Stimulated activated CD8-positive, alpha-beta memory T cell treated with anti-CD3 and anti-CD28 coated beads, Interleukin-12 subunit alpha, Interleukin-12 subunit beta, amount 100 ng/mL, for 1 hour (primary cell): Measurements from ENCODE around the gene IL20RB.
A peak's percentile ranks its signal among the peaks of the same experiment; 100 is the strongest.
"Not testable (repeated sequence)": the region's sequence is repeated elsewhere in the genome, so short reads cannot be mapped to it uniquely, and the experiment has no call there.

Experiments used
- DNase-seq: peaks from one replicate; pipeline ENCODE4 v3.0.0-alpha.2; 2020; ENCODE audit warnings: low read depth

Gene IL20RB

DNA sequence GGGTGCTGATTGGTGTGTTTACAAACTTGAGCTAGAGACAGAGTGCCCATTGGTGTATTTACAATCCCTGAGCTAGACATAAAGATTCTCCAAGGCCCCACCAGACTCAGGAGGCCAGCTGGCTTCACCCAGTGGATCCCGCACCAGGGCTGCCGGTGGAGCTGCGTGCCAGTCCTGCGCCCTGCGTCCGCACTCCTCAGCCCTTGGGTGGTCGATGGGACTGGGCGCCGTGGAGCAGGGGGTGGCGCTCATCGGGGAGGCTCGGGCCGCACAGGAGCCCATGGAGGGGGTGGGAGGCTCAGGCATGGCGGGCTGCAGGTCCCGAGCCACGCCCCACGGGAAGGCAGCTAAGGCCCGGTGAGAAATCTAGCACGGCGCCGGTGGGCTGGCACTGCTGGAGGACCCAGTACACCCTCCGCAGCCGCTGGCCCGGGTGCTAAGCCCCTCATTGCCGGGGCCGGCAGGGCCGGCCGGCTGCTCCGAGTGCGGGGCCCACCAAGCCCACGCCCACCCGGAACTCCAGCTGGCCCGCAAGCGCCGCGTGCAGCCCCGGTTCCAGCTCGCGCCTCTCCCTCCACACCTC, 29.7 kb downstream of the IL20RB start:
- DNase-seq: not testable (repeated sequence)

DNA sequence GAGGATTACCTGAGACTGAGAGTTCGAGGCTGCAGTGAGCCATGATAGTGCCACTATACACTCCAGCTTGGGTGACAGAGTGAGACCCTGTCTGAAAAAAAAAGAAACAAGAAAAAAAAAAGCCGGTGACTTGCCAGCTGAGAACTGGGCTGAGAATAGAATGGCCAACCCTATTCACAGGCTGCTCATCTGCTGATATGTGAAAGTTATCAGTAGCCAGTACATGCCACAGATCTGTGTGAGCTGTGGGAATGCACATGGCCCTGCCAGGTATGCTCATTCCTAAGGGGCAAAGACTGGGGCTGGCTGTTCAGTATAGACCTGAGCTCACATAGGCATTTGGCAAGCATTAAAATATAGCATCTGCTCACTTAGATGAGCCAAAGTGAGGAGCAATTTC, 30.9 kb downstream of the IL20RB start:
- DNase-seq: no peak

DNA sequence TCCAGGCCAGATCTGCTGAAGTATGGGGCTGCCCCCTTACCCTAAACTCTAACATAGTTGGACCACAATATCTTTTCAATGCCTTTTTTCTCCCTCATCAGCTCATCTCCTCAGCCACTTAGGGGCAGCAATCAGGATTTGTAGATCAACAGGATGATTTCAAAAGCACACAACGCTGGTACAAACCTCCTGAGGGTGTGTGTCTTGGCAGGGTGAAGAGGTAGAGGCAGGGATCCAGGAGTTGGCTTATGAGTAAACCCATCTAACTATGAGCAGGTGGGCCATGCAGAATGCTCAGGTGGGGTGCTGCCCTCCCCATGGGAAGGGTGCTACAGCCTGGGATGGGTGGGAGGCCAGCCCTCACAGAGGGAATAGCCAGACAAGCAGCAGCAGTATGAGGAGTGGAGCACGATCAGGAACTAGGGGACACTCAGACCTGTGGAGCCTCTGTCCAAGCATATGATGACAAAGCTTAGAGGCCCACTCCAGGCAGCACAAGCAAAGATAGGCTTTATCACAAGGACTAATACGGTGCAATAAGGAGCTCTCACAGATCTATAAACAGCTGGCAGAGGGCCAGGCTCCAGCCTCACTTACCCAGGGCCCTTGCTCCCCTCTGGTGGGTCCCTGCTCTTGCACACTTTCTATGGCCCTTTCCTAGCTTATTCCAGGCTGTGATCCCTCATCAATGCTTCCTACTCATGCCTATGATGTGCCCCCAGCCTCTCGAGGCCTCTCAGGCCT, 32.2 kb downstream of the IL20RB start:
- DNase-seq: no peak

GRCh38 chr3:136990826-136991225, 33.0 kb downstream of the IL20RB start:
- no peak for DNase-seq

DNA sequence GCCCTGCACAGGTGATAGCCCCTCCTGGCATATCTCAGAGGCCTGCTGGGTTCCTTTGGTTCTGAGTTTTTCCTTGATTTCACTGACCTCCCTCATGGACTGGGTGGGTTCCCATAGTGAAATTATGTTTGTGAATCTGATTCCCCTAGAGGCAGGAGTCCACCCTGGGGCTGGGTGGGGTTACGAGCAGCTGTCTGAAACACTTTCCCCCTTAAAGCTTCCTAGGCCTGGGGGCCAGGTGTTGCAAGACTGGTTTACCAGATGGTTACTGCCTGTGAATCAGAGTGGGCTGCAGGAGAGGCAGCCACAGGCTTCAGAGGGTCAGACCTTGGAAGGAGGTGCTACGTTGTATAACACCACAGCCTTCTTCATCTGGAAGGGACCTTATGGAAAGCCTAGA, 34.3 kb downstream of the IL20RB start:
- no peak for DNase-seq

- DNase-seq: no peak
These were observed 37.2 kb downstream of the IL20RB start for GRCh38 chr3:136994772-136995516.

DNA sequence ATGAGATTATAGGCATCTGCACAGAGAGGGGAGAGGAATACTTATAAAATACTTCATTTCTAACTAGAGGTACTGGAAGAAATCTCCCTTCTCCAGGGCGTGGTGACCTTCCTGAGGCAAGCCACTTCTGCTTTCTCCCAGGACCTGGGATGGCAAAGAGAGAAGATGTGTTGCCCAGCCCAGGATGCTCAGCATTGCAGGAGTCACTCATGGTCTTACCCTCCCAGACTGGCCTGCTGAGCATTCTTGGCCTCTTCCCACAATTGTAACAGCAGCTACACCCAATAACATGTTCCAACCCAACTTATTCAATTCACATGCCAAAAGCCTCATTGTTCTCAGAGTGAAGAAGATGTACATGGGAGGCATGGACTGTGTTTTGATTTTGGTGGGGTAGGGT, 37.9 kb downstream of the IL20RB start:
- no peak for DNase-seq

DNA sequence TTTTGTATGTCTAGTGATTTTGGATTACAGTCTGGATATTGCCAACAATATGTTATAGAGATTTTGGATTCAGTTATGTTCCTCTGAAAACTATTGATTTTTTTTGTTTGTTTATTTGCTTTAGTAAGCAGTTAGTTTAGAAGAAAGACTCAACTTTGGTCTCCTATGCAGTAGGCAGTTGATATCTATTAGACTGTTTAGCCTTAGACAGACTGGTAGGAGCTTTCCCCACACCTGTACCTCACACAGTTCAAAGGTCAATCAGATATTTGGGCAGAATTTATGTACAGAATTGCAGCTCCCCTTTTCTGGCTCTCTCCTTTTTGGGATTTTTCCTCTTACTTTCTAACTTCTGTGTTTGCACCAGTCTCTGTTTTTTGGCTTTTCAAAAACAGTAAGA, 42.3 kb downstream of the IL20RB start:
- no peak for DNase-seq

DNA sequence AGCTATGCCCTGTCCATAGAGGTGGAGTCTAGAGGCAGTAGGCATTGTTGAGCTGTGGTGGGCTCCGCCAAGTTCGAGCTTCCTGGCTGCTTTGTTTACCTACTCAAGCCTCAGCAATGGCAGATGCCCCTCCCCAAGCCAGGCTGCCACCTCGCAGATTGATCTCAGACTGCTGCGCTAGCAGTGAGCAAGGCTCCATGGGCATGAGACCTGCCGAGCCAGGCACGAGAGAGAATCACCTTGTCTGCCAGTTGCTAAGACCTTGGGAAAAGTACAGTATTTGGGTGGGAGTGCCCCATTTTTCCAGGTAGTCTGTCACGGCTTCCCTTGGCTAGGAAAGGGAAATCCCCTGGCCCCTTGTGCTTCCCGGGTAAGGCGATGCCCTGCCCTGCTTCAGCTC, 49.6 kb downstream of the IL20RB start:
- DNase-seq: not testable (repeated sequence)

- DNase-seq: no peak
These were observed 50.3 kb downstream of the IL20RB start for GRCh38 chr3:137008131-137008530.

- DNase-seq: no peak
These were observed 51.2 kb downstream of the IL20RB start for GRCh38 chr3:137008976-137009375.

DNA sequence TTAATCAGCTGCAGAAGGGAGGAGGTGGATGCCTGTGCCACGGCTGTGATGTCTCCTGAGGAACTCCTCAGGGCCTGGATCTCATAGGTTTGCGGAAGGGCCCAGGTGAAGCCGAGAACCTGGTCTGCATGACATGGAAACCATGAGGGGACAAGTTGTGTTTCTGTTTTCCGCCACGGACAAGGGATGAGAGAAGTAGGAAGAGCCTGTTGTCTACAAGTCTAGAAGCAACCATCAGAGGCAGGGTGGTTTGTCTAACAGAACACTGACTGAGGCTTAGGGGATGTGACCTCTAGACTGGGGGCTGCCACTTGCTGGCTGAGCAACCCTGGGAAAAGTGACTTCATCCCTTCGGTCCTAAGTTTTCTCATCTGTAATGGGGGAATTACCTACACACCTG, 52.4 kb downstream of the IL20RB start:
- DNase-seq: no peak

DNA sequence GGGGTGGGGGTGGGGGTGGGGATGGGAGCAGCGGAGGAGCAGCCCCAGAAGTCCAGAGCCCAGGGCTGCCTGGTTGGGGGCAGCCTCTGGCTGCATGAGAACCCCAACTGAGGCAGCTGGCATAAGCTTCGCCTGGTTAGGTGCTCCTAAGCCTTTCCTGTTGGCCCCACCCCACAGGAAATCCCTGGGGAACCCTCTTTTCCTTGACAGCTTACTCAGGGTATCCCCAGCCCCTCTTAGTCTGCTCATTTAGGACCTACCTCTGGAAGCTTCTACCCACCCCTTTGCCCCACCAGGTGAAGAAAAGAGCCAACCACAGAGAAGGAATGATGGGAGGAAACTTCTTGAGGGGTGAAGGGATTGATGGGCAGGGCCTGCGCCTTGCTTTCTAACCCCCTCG, 53.4 kb downstream of the IL20RB start:
- DNase-seq: no peak

DNA sequence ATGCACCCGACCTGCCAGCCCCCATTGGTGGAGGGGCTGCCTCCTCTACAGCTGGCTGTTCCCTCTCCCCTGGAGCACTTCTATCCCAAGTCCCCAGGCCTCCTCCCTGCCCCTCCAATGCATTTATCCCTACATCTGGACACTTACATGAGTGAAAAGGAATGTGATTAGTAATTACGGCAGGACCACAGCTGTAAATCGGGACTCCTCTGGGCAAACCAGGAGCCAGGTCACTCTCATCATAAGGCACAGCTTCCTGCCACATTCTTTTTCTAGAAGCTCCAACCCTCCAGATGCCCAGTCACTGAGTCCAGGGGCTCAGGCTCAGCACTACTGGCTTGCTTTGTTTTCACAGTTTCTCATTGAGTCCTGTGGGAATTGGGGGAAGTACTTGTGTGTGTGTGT, 54.3 kb downstream of the IL20RB start:
- DNase-seq: no peak

DNA sequence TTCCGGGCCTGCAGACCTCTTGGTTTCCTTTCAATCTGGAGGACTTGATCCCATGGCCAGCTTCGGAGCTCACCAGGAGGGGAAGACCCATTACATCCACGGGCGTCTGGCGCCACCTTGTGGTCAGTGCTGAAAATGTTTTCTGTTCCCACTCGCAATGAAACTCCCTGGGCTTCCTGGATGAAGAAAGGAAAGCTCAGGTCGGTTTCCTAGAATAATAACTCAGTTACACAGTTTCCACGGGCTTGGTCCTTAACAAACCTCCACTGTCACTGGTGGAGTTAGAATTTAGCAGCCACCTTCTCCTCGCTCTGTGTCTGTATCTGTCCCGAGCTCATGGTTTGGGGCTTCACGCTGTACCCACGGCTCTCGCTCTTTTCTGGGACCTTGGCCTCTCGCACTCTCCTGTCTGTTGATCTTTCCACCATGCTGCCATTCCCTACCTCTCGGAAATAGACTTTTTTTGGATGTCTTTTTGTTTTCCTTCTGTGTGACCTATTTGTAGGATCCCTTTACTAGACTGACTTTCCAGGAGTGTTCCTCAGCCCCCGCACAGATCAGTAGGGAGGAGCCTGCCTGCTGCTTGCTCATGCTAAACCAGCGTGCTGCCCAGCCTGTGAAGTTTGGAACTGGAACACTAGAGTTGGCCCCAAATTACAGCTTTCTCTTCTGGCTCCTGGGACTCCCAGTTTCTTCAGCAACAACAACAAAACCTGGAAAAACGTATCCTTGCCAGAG, 56.3 kb downstream of the IL20RB start:
- peak; percentile 87 for DNase-seq

GRCh38 chr3:137017316-137017715, 59.5 kb downstream of the IL20RB start:
- DNase-seq: not testable (repeated sequence)

- no peak for DNase-seq
These were observed 62.5 kb downstream of the IL20RB start for GRCh38 chr3:137020315-137020714.

- no peak for DNase-seq
These were observed 63.1 kb downstream of the IL20RB start for GRCh38 chr3:137020888-137021287.

DNA sequence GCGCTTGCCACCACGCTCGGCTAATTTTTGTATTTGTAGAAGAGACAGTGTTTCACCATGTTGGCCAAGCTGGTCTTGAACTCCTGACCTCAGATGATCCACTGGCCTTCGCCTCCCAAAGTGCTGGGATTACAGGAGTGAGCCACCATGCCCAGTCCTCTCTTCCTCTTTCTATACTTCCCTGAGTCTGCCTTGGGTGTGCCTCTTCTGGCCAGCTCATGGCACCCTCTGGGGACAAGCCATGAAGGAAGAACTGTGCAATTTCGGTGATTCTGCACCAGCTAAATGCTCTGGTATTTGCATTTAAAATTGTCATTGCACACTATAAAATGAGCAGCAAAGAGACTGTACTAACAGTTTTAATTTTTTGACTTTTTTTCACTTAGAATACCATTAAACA, 66.6 kb downstream of the IL20RB start:
- no peak for DNase-seq

- DNase-seq: no peak
These were observed 68.9 kb downstream of the IL20RB start for GRCh38 chr3:137026701-137027100.

DNA sequence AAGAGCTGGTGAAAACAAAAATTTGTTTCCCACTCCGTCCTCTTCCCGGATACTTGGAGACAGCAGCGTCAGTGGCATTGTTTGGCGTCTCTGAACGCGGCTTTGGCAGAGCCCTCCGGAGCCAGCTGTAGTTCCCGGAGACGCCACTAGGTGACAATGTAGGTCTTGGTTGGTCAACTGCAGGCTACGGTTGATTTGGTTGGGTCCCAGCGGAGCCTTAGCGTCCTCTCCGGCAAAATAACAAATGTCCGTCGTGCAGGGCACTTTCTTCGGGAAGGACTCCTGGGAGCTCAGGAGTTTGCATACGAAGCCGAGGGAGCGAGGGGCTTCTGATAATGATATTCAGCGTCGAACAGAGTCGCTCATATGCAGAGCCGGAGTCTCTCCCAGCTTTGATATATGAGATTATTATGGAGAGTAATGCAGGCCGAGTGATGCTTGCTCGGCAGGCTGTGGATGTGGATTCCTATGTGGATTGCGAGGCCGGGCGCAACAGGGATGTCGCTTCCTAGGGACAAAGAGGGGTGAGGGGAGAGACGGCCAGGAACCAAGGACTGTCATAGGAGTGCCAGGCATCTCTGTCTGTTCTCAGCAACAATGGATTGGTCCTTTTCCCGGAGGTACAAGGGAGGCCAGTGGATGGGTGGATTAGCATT, 74.8 kb downstream of the IL20RB start:
- peak; percentile 63 for DNase-seq

- DNase-seq: no peak
These were observed 77.8 kb downstream of the IL20RB start for GRCh38 chr3:137035631-137036030.
